ENCODE measurements around the gene FAM234B.

The FAM234B gene

GRCh38 chr12:13044002-13044905, at the start of gene FAM234B:
TSS of gene FAM234B (plus strand) at chr12:13044381. CDS start at chr12:13044404, 23 bp downstream.
- no peak for TF ChIP-seq CTCF (conservative IDR thresholded peaks at IDR 0.05; ENCODE audit: low read depth, low read length)
- no peak for DNase-seq (ENCODE audit: low read depth)
- peak within 1 kb of the TSS; percentile 88 for H3K4me3 ChIP-seq (ENCODE audit: low read length)

- TF ChIP-seq CTCF (conservative IDR thresholded peaks at IDR 0.05; ENCODE audit: low read depth, low read length): no peak
- DNase-seq (ENCODE audit: low read depth): no peak
- H3K4me3 ChIP-seq (ENCODE audit: low read length): no peak overlapping the region
These were observed 49.1 kb upstream of the FAM234B start for GRCh38 chr12:12995088-12995487.

GRCh38 chr12:12996209-12996608, 48.0 kb upstream of the FAM234B start:
- DNase-seq (ENCODE audit: low read depth): no peak
- no peak overlapping the region for H3K4me3 ChIP-seq (ENCODE audit: low read length)
- TF ChIP-seq CTCF (conservative IDR thresholded peaks at IDR 0.05; ENCODE audit: low read depth, low read length): no peak

GRCh38 chr12:12997156-12997555, 47.0 kb upstream of the FAM234B start:
- TF ChIP-seq CTCF (conservative IDR thresholded peaks at IDR 0.05; ENCODE audit: low read depth, low read length): no peak
- H3K4me3 ChIP-seq (ENCODE audit: low read length): no peak overlapping the region
- DNase-seq (ENCODE audit: low read depth): no peak

- no peak for TF ChIP-seq CTCF (conservative IDR thresholded peaks at IDR 0.05; ENCODE audit: low read depth, low read length)
- no peak overlapping the region for H3K4me3 ChIP-seq (ENCODE audit: low read length)
These were observed 46.4 kb upstream of the FAM234B start for GRCh38 chr12:12997734-12998133.

GRCh38 chr12:12998248-12998647, 45.9 kb upstream of the FAM234B start:
- H3K4me3 ChIP-seq (ENCODE audit: low read length): no peak overlapping the region
- no peak for TF ChIP-seq CTCF (conservative IDR thresholded peaks at IDR 0.05; ENCODE audit: low read depth, low read length)
- DNase-seq (ENCODE audit: low read depth): no peak

More at GRCh38 chr12:12997734-12998133, 46.4 kb upstream of the FAM234B start:
- no peak for DNase-seq (ENCODE audit: low read depth)

Measured in retinal pigment epithelial cell (primary cell).